ENCODE results near the gene LY6G5C. TPM values are rescaled to one million over a fixed set of nuclear protein-coding genes. Genes with fewer than 3 reads are reported as not detected.

The LY6G5C gene
- total RNA-seq, 4 donors from 2014 or later = 0.95 to 2.2 TPM; not detected in 2

DNA sequence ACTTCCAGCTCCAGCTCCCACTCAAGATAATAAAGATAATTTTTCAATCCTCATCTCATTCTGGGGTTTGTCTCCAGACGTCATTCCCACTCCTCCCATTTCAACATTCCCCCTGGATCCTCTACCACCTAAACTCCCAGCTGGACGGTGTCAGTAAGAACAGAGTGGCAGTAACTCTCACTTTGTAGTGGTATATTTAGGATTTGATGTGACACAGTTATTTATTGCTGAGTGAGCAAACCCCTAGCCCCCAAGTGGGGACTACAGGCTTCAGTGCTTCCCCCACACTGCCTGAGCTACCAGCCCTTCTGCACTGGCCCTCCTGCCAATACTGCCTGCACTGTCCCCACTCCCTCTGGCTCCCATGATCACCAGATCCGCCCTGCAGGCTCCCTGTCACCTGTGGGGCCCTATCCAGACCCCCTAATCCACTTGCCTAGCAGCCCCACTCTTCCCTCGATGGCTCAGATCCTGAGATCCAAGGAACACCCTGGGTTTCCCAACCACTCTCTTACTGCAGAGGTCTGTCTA lies 22.6 kb downstream of the LY6G5C start:
- Histone ChIP-seq H3K9me3 (no peaks in the 10 kb centered on the region), H3K36me3 (peaks cover 0 to 6% (median 0%) of the 10 kb centered on the region in 4 donors), H3K4me3 (peak overlapping the region in 1 of 4 donors; percentile 14), H3K27me3 (no peaks in the 10 kb centered on the region), H3K4me1 (peaks cover 23 to 70% (median 38%) of the 10 kb centered on the region in 4 donors), H3K27ac (no peak overlapping the region)
- no peak for DNase-seq
- in situ Hi-C loops (cut with MboI; ENCODE audit: low pct_ligation_motif_present in 1 of 4, low pct_unique_long_range_greater_than_20kb in 1 of 4, low sequenced_read_pairs in 3 of 4) (no loop called here), intact Hi-C loops (cut with DNase I; ENCODE audit: low total_unique reads) (no loop called here)
- TF ChIP-seq POLR2A (IDR thresholded peaks at IDR 0.05) (no peak), POLR2AphosphoS5 (IDR thresholded peaks at IDR 0.05) (no peak), EP300 (IDR thresholded peaks at IDR 0.05; ENCODE audit: low read depth) (no peak)
- TF ChIP-seq, protein P1, sequence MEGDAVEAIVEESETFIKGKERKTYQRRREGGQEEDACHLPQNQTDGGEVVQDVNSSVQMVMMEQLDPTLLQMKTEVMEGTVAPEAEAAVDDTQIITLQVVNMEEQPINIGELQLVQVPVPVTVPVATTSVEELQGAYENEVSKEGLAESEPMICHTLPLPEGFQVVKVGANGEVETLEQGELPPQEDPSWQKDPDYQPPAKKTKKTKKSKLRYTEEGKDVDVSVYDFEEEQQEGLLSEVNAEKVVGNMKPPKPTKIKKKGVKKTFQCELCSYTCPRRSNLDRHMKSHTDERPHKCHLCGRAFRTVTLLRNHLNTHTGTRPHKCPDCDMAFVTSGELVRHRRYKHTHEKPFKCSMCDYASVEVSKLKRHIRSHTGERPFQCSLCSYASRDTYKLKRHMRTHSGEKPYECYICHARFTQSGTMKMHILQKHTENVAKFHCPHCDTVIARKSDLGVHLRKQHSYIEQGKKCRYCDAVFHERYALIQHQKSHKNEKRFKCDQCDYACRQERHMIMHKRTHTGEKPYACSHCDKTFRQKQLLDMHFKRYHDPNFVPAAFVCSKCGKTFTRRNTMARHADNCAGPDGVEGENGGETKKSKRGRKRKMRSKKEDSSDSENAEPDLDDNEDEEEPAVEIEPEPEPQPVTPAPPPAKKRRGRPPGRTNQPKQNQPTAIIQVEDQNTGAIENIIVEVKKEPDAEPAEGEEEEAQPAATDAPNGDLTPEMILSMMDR (IDR thresholded peaks at IDR 0.05) = no peak
- WGBS, 2 donors (ENCODE audit: low coverage in 1 of 2) = 45 to 81% methylated on average over 2 to 4 of the region's 4 CpGs

DNA sequence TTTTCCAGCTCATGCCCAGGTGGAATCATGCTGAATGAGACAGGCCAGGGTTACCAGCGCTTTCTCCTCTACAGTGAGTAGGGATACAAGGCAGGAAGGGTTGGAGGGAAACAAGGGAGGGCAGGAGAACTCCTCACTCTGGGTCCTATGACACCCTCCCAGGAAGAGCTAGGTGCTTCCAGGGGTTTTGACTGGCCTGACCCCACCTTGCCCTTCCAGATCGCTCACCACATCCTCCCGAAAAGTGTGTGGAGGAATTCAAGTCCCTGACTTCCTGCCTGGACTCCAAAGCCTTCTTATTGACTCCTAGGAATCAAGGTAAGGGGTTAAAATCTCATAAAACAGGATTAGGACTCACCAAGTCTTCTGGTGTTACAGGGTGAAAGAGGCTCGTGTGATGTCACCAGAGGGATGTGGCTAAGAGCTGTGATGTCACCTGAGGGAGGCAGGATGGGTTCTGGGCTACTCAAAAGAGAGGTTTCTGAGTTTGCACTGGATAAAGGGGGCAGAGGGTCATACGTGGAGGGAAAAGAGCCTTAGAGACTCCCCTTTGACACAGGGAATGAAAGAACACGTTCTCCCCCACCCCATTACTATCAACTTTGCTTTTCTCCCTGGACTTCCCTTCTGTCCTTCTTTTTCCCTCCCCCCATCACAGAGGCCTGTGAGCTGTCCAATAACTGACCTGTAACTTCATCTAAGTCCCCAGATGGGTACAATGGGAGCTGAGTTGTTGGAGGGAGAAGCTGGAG lies 23.3 kb downstream of the LY6G5C start:
- in situ Hi-C loops (cut with MboI; ENCODE audit: low pct_ligation_motif_present in 1 of 4, low pct_unique_long_range_greater_than_20kb in 1 of 4, low sequenced_read_pairs in 3 of 4) = no loop called here
- intact Hi-C loops (cut with DNase I; ENCODE audit: low total_unique reads) = no loop called here
- Histone ChIP-seq H3K9me3 (no peaks in the 10 kb centered on the region), H3K27me3 (no peaks in the 10 kb centered on the region), H3K36me3 (peaks cover 0 to 5% (median 0%) of the 10 kb centered on the region in 4 donors), H3K27ac (no peak overlapping the region), H3K4me3 (no peak overlapping the region), H3K4me1 (peaks cover 18 to 64% (median 39%) of the 10 kb centered on the region in 4 donors)
- WGBS, 2 donors (ENCODE audit: low coverage in 1 of 2) = 69 to 70% methylated on average over 4 to 6 of the region's 6 CpGs
- no peak for DNase-seq
- TF ChIP-seq POLR2AphosphoS5 (IDR thresholded peaks at IDR 0.05) (no peak), POLR2A (IDR thresholded peaks at IDR 0.05) (no peak), EP300 (IDR thresholded peaks at IDR 0.05; ENCODE audit: low read depth) (no peak)
- TF ChIP-seq, protein P1 (IDR thresholded peaks at IDR 0.05) = no peak

DNA sequence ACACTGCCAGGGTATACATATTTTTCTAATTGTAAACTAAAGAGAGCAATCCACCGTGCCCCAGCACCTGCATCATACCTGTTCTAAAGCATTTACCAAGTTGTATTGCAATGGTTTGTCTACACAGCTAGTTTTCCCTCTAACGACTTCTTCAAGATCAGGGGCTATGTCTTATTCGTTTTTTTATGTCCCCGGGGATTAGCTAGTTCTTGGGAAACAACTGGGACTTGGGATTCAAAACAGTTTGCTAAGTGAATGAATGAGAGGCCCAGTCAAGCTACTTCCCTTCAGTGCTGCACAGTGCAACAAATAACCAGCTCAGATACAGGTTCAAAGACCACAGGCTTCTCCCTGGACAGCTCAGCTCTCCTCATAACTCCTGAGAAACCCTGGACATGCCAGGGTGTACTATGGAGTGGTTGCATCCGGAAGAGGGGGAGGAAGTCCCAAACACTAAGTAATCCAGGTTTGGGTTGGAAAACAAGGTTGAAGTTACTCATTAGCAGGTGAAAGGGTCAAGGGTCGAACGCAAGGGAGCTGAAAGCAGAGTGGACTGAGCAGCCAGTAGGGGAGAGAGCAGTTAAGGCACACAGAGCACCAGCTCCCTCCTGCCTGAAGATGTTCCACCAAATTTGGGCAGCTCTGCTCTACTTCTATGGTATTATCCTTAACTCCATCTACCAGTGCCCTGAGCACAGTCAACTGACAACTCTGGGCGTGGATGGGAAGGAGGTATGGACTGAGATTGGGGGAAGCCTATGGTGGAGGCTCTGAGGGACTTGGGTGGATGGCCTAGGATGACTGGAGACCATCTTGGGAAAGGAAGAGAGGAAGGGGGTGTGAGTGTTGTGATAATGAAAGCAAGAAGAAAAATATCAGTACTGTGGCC lies 25.3 kb downstream of the LY6G5C start, which contains the start of gene APOM:
APOM (plus strand) TSS at position 546 of the 889 bp plus-strand sequence; CDS start at position 619, 73 bp downstream.
- Histone ChIP-seq H3K27ac (peak within 1 kb of the TSS in 1 of 4 donors; percentile 4), H3K9me3 (no peaks in the 10 kb centered on the region), H3K4me1 (peaks cover 20 to 59% (median 43%) of the 10 kb centered on the region in 4 donors), H3K4me3 (no peak within 1 kb of the TSS), H3K27me3 (no peaks in the 10 kb centered on the region), H3K36me3 (no peaks in the 10 kb centered on the region)
- in situ Hi-C loops (cut with MboI; ENCODE audit: low pct_ligation_motif_present in 1 of 4, low pct_unique_long_range_greater_than_20kb in 1 of 4, low sequenced_read_pairs in 3 of 4) (no loop called here), intact Hi-C loops (cut with DNase I; ENCODE audit: low total_unique reads) (no loop called here)
- no peak for TF ChIP-seq POLR2A (IDR thresholded peaks at IDR 0.05)
- no peak for TF ChIP-seq EP300 (IDR thresholded peaks at IDR 0.05; ENCODE audit: low read depth)
- TF ChIP-seq, protein P1 (IDR thresholded peaks at IDR 0.05) = no peak
- TF ChIP-seq POLR2AphosphoS5 (IDR thresholded peaks at IDR 0.05) = no peak
- WGBS, 2 donors (ENCODE audit: low coverage in 1 of 2) = 40 to 63% methylated on average over 4 to 8 of the region's 8 CpGs
- no peak for DNase-seq
